Fibroblast of mammary gland (primary cell): ENCODE results near the gene LIN37.
A peak's percentile ranks its signal among the peaks of the same experiment; 100 is the strongest.

Experiments used
- DNase-seq: peaks from one replicate; pipeline ENCODE4 v3.0.0-alpha.2; 2010; ENCODE audit warnings: low read depth
- H3K4me3 ChIP-seq: 2 replicates; pipeline ENCODE4 v1.5.1; 2011; ENCODE audit warnings: low read depth, mild to moderate bottlenecking, low read length, moderate library complexity; ENCODE audit not compliant: control insufficient read depth
- TF ChIP-seq, protein P1 (sequence below): conservative IDR thresholded peaks from 2 replicates; pipeline ENCODE4 v1.5.1; 2011; ENCODE audit warnings: low read depth, low read length, inconsistent platforms; ENCODE audit not compliant: control insufficient read depth, insufficient read depth

Gene LIN37

DNA sequence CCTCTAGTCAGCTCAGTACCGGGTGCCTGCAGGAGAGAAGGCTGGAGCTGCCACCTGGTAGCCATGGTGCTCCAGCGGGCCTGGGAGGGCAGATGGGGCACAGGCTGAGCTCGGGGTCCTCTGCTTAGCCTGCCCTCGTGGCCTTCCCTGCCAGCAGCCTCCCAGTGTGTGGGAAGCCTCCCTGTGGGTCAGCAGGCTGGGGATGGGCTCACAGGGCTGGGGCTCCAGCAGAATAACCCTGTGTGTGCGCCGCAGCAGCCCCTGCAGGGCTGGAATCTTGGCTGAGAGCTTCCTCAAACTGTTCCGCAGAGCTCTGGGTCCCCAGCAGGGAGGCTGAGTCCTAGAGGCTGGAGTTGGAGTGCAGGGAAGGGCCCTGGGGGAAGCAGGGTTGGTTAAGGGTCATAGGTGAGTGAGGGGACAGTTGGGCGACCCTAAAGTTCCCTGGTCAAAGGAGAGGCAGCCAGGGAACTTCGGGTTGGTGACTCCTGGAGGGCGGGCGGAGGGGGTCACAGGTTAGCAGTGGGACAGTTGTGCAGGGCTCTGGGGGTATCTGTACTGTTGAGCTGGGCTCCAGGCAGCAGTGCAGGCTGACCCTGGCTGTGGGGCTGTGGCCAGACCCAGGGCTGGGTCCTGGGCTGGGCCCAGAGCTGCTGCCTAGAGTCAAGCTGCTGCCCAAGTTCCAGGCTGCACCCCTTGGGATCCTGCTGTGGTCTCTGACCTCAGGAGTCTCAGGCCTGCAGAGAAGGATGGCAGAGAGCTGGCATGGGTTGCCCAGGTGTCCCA lies 41.0 kb downstream of the LIN37 start:
- DNase-seq = no peak
- TF ChIP-seq, protein P1, sequence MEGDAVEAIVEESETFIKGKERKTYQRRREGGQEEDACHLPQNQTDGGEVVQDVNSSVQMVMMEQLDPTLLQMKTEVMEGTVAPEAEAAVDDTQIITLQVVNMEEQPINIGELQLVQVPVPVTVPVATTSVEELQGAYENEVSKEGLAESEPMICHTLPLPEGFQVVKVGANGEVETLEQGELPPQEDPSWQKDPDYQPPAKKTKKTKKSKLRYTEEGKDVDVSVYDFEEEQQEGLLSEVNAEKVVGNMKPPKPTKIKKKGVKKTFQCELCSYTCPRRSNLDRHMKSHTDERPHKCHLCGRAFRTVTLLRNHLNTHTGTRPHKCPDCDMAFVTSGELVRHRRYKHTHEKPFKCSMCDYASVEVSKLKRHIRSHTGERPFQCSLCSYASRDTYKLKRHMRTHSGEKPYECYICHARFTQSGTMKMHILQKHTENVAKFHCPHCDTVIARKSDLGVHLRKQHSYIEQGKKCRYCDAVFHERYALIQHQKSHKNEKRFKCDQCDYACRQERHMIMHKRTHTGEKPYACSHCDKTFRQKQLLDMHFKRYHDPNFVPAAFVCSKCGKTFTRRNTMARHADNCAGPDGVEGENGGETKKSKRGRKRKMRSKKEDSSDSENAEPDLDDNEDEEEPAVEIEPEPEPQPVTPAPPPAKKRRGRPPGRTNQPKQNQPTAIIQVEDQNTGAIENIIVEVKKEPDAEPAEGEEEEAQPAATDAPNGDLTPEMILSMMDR = no peak
- H3K4me3 ChIP-seq = no peak overlapping the region

DNA sequence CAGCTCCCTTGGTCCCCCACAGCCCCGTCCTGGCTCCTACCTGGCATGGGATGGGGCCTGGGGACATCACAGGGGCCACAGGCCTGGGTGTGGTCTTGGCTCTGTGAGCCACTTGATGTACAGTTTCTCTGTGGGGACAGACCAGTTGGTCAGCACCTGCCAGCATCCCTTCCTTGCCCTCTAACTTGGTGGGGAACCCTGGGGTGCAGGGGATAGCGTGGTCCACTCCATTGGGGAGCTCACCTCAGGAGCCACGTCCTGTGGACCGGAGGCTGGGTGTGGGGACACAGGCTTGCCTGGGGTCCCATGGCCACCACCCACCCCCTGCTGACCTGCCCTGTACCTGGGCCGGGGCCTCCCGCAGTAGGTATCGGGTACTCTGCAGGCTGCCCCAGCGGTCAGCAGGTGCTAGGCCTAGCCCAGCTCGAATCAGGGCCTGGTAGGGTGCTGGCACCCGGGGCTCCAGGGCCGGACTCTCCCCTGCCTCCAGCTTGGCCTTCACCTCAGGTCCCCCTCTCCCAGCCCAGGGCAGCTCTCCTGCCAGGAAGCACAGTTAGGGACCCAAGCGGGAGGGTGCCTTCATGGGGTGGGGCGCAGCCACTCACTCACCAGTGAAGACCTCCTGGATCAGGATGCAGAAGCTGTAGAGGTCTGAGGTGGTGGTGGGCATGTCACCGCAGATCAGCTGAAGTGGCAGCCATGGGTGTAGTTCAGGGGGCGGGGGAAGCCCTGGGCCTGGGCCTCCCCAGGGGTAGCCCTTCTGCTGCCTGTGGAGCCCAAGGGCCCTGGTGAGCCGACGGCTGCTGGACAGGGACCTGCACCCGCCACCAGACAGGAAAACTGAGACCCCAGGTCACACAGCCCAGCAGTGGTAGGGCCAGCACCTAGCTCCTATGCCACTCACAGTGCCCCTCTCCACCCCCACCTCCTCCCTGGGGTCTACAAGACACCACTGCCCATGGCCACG lies 41.9 kb downstream of the LIN37 start:
- no peak overlapping the region for H3K4me3 ChIP-seq
- TF ChIP-seq, protein P1 = no peak
- DNase-seq = no peak

DNA sequence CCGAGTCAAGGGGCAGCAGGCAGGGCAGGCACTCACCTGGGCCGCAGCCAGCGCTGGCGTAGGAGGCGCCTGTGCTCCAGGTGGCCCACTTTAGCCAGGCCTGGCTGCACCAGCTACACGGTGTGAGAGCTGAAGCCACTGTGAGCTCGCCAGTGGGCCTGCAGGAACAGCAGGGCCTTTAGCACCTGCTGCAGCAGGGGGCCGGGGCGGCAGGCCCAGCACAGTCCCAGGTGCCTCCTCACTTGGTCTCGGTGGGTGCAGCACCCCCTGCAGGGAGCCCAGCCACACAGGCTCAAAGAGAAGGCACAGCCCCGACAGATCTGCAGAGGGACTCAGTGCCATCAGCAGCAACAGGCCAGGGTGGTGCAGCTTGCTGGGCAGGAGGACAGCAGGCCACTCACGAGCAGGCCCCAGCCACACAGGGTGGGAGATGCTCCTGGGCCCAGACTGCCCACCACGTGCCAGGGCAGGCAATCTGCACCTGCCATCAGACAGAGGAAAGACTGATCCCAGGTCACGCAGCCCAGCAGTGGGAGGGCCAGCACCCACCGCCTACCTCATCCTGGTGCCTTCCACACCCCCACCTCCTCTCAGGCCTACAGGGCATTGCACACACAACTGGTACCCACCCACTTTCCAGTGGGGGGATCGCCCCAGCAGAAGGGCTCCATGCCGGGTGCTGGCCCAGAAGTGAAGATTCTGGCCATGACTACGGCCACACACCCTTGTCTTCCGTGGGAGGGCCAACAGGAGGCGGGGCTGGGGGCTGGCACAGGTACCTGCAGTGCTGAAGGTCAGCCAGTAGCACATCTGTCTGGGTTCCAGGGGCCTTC lies 42.8 kb downstream of the LIN37 start:
- no peak for DNase-seq
- H3K4me3 ChIP-seq = no peak overlapping the region
- TF ChIP-seq, protein P1 = peak; percentile 5

DNA sequence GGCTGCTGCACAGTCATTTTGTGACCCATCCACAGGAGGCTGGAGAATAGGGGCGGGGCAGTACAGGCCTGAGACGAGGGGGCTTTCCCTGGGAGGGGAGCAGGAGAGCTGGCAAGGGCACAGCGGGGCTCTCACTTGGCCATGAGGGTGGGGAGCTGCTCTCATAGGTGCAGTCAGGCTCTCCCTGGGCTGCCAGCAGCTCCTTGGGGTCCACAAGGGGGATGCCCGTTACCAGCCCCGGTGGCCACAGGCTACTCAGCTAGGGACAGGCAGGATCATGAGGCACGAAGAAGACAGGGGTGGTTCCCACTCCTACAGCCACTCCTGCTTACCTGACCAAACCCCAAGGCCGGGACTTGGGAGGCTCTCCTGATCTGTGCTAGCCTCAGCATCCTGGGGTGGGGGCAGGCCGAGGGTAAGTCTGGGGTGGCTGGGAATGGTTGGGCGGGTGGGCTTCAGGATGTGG lies 43.5 kb downstream of the LIN37 start:
- no peak for DNase-seq
- TF ChIP-seq, protein P1 = no peak
- H3K4me3 ChIP-seq = no peak overlapping the region

DNA sequence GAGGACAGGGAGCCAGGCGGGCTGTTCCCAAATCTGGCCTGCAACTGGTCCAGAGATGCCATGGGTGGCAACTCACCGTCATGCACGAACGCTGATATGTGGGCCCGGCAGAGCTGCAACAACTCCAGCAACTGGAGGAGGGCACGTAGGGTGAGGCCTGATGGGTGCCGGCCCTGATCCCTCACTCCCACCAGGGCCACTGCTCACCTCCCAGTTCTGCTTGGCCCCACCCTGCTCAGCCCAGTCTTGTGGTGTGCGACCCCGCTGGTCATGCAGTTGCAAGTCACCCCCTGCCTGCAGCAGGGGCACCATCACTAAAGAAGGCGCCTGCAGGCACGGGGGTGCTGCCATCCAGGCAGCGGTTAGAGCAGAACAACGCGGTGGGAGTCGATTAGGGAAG lies 43.9 kb downstream of the LIN37 start:
- TF ChIP-seq, protein P1 = no peak
- H3K4me3 ChIP-seq = no peak overlapping the region
- no peak for DNase-seq

DNA sequence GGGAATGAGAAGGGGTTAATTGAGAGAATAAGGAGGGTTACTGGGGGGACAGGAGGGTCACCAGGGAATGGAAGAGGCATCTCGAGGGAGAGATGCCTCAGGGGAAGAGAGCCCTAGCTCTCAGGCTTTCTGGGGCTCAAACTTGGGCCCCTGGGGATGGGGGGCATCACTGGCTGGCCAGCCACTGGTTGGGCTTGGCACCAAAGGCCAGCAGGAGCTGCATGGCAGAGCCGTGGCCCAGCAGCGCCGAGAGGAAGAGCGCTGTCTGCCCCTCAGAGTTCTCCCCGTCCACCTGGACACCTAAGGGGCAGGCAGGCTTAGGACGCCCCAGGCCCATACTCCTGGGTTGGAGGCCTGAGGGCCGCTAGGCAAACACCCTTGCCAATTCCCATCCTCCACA lies 44.5 kb downstream of the LIN37 start:
- TF ChIP-seq, protein P1 = no peak
- no peak for DNase-seq
- no peak overlapping the region for H3K4me3 ChIP-seq
